WERI-Rb-1 (cell line): ENCODE data around the gene TMED4.

Experiments
- DNase-seq: peaks from one replicate; pipeline ENCODE4 v3.0.0-alpha.2; 2020
- H3K27ac ChIP-seq: fragments of 250-450 bp; sonication (Bioruptor Pico); 2 replicates; pipeline ENCODE4 v1.5.1; 2020; ENCODE audit warnings: mild to moderate bottlenecking, moderate library complexity
- H3K27me3 ChIP-seq: fragments of 250-450 bp; sonication (Bioruptor Pico); 2 replicates; pipeline ENCODE4 v1.5.1; 2021; ENCODE audit warnings: mild to moderate bottlenecking, low read depth, moderate library complexity; ENCODE audit not compliant: insufficient read depth, severe bottlenecking
- H3K36me3 ChIP-seq: fragments of 250-450 bp; sonication (Bioruptor Pico); 2 replicates; pipeline ENCODE4 v1.5.1; 2020; ENCODE audit warnings: mild to moderate bottlenecking, moderate library complexity
- H3K4me3 ChIP-seq: 2 replicates; pipeline ENCODE4 v1.5.1; 2011; ENCODE audit warnings: low read depth, mild to moderate bottlenecking, control low read depth, low read length
- H3K9me3 ChIP-seq: fragments of 250-450 bp; sonication (Bioruptor Pico); 2 replicates; pipeline ENCODE4 v1.5.1; 2021; ENCODE audit warnings: mild to moderate bottlenecking, moderate library complexity; ENCODE audit not compliant: severe bottlenecking
- TF ChIP-seq, protein P1 (sequence below): IDR thresholded peaks from 2 replicates; pipeline ENCODE4 v1.5.1; 2011; ENCODE audit warnings: low read depth, mild to moderate bottlenecking, control low read depth, inconsistent platforms, low read length

Gene TMED4

DNA sequence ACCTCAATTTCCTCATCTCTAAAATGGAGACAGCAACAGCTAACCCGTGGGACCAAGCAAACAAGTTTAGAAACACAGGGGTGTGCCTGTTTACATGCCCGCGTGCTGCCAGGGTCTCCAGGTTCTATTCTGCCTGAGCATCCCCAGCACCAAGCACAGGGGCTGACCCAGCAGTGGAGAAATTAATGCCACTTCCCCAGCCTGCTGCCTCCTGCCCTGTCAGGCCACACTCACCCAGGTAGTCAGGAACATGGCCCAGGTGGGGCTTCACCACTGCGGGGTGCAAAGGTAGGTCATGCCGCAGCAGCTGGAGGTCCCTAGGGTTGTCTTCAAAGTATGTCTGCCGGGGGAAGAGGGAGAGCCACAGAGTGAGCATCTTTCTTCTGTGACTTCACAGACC is 14.1 kb downstream of the TMED4 start:
- Histone ChIP-seq H3K27ac (no peak overlapping the region), H3K27me3 (no peaks in the 10 kb centered on the region), H3K4me3 (no peak overlapping the region), H3K9me3 (no peaks in the 10 kb centered on the region), H3K36me3 (peaks cover 96% of the 10 kb centered on the region)
- TF ChIP-seq, protein P1, sequence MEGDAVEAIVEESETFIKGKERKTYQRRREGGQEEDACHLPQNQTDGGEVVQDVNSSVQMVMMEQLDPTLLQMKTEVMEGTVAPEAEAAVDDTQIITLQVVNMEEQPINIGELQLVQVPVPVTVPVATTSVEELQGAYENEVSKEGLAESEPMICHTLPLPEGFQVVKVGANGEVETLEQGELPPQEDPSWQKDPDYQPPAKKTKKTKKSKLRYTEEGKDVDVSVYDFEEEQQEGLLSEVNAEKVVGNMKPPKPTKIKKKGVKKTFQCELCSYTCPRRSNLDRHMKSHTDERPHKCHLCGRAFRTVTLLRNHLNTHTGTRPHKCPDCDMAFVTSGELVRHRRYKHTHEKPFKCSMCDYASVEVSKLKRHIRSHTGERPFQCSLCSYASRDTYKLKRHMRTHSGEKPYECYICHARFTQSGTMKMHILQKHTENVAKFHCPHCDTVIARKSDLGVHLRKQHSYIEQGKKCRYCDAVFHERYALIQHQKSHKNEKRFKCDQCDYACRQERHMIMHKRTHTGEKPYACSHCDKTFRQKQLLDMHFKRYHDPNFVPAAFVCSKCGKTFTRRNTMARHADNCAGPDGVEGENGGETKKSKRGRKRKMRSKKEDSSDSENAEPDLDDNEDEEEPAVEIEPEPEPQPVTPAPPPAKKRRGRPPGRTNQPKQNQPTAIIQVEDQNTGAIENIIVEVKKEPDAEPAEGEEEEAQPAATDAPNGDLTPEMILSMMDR, result no peak
- no peak for DNase-seq

DNA sequence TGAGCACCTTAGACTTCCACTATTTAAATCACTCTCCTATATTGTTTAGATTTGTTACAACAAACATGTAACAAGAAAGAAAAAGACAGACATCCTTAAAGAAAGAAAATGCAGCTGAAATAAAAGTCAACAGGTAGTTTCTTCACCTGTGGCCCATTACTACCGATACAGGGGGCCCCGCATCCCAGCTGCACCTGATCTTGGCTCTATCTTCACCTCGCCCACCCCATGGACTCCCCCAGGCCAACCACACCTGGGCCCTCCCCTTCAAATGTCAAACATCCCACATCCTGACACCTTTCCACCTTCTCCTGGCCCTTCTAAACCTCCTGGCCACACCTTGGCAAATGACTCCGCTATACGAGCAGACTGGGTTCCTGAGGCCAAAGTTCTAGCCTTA is 15.4 kb downstream of the TMED4 start:
- Histone ChIP-seq H3K27ac (no peak overlapping the region), H3K27me3 (no peaks in the 10 kb centered on the region), H3K4me3 (no peak overlapping the region), H3K9me3 (no peaks in the 10 kb centered on the region), H3K36me3 (peaks cover 84% of the 10 kb centered on the region)
- no peak for DNase-seq
- TF ChIP-seq, protein P1, result no peak

DNA sequence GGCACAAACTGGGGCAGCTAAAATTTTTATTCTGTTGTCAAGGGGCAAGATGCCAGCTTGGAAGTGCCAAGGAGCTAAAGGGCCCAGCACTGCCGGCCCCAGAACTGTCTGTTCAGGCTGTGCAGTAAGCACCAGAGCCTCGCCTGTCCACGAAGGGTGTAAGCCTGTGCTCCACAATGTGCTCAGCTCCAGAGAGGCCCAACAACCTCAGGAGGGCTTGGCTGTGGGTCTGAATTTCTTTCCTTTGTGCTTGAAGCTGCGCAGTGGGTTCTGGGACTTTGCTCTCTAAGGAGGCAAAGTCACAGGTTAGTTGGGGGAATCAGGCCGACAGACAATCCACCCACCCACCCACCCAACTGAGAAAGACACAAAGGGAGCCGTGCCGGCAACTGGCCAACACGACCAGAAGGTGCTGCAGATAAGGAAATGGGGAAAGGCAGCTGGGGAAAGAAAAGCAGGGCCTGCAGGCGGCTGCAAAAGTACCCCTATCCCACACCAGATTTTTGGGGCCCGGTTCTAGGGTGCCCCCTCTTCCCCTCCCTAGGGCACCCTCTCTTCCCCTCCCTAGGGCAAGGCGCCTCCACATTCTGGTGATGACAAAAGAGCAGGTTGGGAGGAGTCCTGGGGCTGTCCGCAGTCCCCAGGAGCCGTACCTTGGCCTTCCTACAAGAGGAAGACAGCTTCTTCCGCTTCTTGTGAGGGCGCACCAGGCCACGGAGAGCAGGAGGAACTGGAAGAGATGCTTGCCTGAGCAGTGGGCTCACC is 16.1 kb downstream of the TMED4 start:
- no peak for DNase-seq
- H3K36me3 ChIP-seq, result peaks cover 77% of the 10 kb centered on the region
- H3K27me3 ChIP-seq, result no peaks in the 10 kb centered on the region
- TF ChIP-seq, protein P1, result no peak
- no peak overlapping the region for H3K27ac ChIP-seq
- no peaks in the 10 kb centered on the region for H3K9me3 ChIP-seq
- no peak overlapping the region for H3K4me3 ChIP-seq

DNA sequence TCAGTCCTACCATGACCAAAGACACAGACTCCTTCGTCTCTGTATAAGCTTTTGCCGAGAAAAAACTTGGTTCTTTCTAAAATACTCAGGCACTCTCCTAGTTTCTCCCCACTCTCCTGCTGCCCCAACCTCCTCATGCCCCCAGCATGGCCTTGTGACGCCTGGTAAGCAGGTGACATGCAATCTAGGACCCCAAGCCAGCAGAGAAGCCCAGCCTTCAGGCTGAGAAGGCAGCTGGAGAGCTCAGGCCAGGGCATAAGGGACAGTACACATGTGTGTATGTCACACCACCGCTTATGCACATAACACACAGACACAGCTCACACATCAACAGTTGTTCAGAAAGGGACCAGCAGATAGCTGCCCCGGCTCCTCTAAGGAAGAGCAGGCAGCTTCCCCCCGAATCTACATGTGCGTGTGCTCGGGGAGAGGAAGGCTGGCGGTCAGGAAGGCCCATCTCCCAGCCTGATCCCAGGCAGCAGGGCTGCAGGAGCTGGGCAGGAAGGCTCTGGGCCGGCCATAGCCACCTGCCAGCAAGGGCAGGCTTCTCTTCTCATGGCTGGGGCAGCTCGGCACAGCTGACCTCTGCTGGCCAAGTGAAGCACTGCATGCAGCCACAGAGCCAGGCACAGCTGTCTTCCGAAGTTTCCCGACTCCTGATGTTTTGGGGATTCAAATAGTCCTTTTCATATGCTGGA is 16.8 kb downstream of the TMED4 start:
- TF ChIP-seq, protein P1, result peak; percentile 98
- Histone ChIP-seq H3K27me3 (no peaks in the 10 kb centered on the region), H3K4me3 (no peak overlapping the region), H3K36me3 (peaks cover 70% of the 10 kb centered on the region), H3K9me3 (no peaks in the 10 kb centered on the region), H3K27ac (no peak overlapping the region; the same call in 1 of the 2 replicates)
- DNase-seq, result peak; percentile 69

- no peaks in the 10 kb centered on the region for H3K9me3 ChIP-seq
- no peaks in the 10 kb centered on the region for H3K27me3 ChIP-seq
- TF ChIP-seq, protein P1, result no peak
- peaks cover 63% of the 10 kb centered on the region for H3K36me3 ChIP-seq
- H3K4me3 ChIP-seq, result no peak overlapping the region
- no peak overlapping the region for H3K27ac ChIP-seq
- DNase-seq, result no peak
Observed at GRCh38 chr7:44564606-44565005, 17.4 kb downstream of the TMED4 start.
